ENCODE data around the gene TMCO2. TPM values are rescaled to one million over a fixed set of nuclear protein-coding genes. Genes with fewer than 3 reads are reported as not detected.
"Not testable (repeated sequence)": the region's sequence is repeated elsewhere in the genome, so short reads cannot be mapped to it uniquely, and the experiment has no call there.

The TMCO2 gene
- polyA plus RNA-seq (2013, experiment 1 of 2) = not detected
- not detected for polyA plus RNA-seq (2013, experiment 2 of 2)

DNA sequence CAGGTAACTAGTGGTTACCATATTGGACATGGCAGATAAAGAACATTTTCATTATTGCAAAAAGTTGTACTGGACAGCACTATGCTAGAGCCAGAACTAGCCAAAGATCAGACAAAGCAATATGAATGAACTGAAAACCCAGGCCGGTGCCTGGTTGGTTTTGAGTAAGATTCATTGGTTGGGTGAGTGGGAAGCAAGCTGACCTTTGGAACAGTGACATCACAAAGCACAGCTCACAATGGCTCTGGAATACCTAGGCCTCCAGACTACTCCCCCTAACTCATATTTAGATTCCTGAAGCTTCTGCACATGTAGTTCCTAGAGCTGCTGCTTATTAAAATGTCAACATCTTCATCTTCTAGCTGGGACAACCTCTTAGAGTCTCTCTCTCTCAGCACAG lies at the start of gene TMCO2:
Gene TMCO2, plus strand, starts transcription at position 283 of the 400 bp plus-strand sequence. Its CDS starts 57 bp downstream, at position 340.
- Histone ChIP-seq H3K27me3 (ENCODE audit: insufficient read depth, low read length) (no peaks in the 10 kb centered on the region), H3K27ac (ENCODE audit: low read depth, low read length) (no peak within 1 kb of the TSS), H3K4me1 (ENCODE audit: insufficient read depth, low read length) (no peaks in the 10 kb centered on the region), H3K9ac (ENCODE audit: low read depth, low read length) (no peak within 1 kb of the TSS), H3K36me3 (ENCODE audit: insufficient read depth, low read length) (no peaks in the 10 kb centered on the region), H3K4me3 (ENCODE audit: low read length) (no peak within 1 kb of the TSS), H3K9me3 (ENCODE audit: insufficient read depth, low read depth, low read length) (no peaks in the 10 kb centered on the region)
- WGBS = 90% methylated on average over 1 of the region's 1 CpG

DNA sequence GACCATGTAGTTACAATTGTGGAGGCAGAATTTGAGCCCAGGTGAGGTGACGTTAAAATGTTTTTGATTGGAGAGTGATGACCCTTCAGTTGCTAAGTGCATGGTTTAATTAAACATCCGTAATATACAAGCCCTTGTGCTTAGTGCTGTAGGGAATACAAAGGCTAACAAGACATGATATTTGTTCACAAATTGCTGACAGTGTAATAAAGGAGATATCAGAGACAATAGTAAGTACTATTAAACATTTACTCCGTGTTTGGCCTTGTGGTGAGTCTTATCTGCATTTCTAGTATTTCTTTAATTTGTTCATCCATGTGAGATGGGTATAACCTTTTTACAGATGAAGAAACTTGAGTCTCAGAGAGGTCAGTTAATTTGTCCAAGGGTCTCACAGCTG lies 48.6 kb upstream of the TMCO2 start:
- H3K9me3 ChIP-seq (ENCODE audit: insufficient read depth, low read depth, low read length) = no peaks in the 10 kb centered on the region
- no peak overlapping the region for H3K4me3 ChIP-seq (ENCODE audit: low read length)
- WGBS = 96% methylated on average over 3 of the region's 3 CpGs
- no peak overlapping the region for H3K27ac ChIP-seq (ENCODE audit: low read depth, low read length)
- peaks cover 60% of the 10 kb centered on the region for H3K36me3 ChIP-seq (ENCODE audit: insufficient read depth, low read length)
- H3K4me1 ChIP-seq (ENCODE audit: insufficient read depth, low read length) = no peaks in the 10 kb centered on the region
- no peak overlapping the region for H3K9ac ChIP-seq (ENCODE audit: low read depth, low read length)
- H3K27me3 ChIP-seq (ENCODE audit: insufficient read depth, low read length) = no peaks in the 10 kb centered on the region

DNA sequence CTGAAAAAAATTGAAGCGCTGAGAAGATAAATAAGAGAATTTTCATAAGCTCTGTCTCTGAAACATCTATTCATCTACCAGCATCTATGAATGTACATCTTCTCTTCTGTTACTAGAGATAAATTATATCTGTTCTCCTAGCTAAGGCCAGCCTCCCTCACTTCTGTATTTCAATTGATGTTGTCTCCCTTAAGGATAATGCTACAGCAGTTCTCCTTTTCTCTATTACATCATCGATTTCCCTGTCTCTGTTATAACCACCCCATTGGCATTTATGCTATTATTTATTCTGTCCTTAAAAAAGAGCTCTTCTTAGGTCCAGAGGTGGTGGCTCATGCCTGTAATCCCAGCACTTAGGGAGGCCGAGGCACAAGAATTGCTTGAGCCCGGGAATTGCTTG lies 42.9 kb upstream of the TMCO2 start:
- WGBS = 96% methylated on average over 4 of the region's 4 CpGs
- Histone ChIP-seq H3K9ac (ENCODE audit: low read depth, low read length) (no peak overlapping the region), H3K36me3 (ENCODE audit: insufficient read depth, low read length) (peaks cover 55% of the 10 kb centered on the region), H3K27ac (ENCODE audit: low read depth, low read length) (no peak overlapping the region), H3K9me3 (ENCODE audit: insufficient read depth, low read depth, low read length) (no peaks in the 10 kb centered on the region), H3K27me3 (ENCODE audit: insufficient read depth, low read length) (no peaks in the 10 kb centered on the region), H3K4me3 (ENCODE audit: low read length) (no peak overlapping the region), H3K4me1 (ENCODE audit: insufficient read depth, low read length) (no peaks in the 10 kb centered on the region)

DNA sequence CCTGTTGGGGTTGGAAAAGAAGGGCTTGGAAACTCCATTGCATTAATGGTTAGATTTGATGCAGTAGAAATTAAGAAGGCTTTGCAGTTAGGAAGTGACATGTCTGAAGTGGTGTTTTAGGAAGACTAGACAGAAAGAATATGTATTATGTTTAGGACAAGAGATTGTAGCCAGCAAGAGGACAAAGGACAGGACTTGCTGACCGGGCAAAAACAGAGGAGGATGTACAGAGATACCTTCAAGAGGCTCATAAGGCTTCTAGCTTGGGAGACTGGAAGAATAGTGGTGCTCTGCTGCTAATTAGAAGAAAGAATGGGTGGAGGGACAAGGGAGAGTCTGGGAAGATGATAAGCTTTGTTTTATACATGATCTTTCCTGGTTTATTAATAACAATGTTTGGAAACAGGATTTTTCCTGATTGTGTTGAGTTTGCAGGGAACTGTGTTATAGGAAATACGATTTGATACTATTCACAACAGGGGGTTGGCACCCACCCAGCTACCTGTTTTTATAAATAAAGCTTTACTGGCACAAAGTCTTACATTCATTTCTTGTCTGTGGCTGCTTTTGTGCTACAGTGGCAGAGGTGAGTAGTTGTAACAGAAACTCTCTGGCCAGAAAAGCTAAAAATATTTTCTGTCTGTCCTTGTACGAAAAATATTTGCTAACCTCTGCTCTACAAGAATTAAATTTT lies 37.1 kb upstream of the TMCO2 start:
- Histone ChIP-seq H3K27me3 (ENCODE audit: insufficient read depth, low read length) (no peaks in the 10 kb centered on the region), H3K4me1 (ENCODE audit: insufficient read depth, low read length) (no peaks in the 10 kb centered on the region), H3K36me3 (ENCODE audit: insufficient read depth, low read length) (peaks cover 64% of the 10 kb centered on the region), H3K9me3 (ENCODE audit: insufficient read depth, low read depth, low read length) (no peaks in the 10 kb centered on the region), H3K27ac (ENCODE audit: low read depth, low read length) (no peak overlapping the region), H3K4me3 (ENCODE audit: low read length) (no peak overlapping the region), H3K9ac (ENCODE audit: low read depth, low read length) (no peak overlapping the region)
- WGBS = 96% methylated on average over 3 of the region's 3 CpGs

DNA sequence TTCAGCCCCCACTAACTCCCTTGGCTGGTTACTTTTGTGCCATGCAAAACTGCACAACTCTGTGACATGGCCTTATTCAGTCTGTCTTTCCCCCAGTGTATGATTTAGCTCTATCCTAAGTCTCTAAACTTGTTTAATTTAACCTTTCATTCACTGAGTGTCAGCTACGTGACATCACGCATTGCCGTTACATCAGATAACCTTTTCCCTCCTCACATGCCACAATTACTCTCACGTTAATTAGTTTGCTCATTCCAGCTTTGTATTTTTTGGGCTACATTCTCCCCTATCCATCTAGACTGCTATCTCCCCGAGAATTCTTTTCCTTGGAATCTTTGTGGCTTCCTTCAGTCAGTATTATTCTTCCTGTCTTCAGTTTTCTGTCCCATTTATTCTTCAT lies 29.4 kb upstream of the TMCO2 start:
- H3K36me3 ChIP-seq (ENCODE audit: insufficient read depth, low read length) = peaks cover 26% of the 10 kb centered on the region
- H3K27ac ChIP-seq (ENCODE audit: low read depth, low read length) = no peak overlapping the region
- H3K4me1 ChIP-seq (ENCODE audit: insufficient read depth, low read length) = no peaks in the 10 kb centered on the region
- no peaks in the 10 kb centered on the region for H3K9me3 ChIP-seq (ENCODE audit: insufficient read depth, low read depth, low read length)
- WGBS = 92% methylated on average over 5 of the region's 5 CpGs
- no peaks in the 10 kb centered on the region for H3K27me3 ChIP-seq (ENCODE audit: insufficient read depth, low read length)
- no peak overlapping the region for H3K4me3 ChIP-seq (ENCODE audit: low read length)
- no peak overlapping the region for H3K9ac ChIP-seq (ENCODE audit: low read depth, low read length)

DNA sequence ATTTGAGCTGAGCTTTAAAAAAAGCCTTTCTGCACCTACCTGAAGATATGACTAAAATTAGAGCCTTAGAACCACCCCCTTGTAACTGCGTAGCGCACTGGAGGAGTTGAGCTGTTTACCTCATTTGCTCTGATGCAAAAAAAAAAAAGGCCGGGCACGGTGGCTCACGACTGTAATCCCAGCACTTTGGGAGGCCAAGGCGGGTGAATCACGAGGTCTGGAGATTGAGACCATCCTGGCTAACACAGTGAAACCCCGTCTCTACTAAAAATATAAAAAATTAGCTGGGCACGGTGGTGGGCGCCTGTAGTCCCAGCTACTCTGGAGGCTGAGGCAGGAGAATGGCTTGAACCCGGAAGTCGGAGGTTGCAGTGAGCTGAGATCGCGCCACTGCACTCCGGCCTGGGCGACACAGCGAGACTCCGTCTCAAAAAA lies 26.2 kb upstream of the TMCO2 start:
- peaks cover 23% of the 10 kb centered on the region for H3K36me3 ChIP-seq (ENCODE audit: insufficient read depth, low read length)
- H3K9ac ChIP-seq (ENCODE audit: low read depth, low read length); H3K27ac ChIP-seq (ENCODE audit: low read depth, low read length); H3K4me1 ChIP-seq (ENCODE audit: insufficient read depth, low read length); H3K4me3 ChIP-seq (ENCODE audit: low read length); H3K27me3 ChIP-seq (ENCODE audit: insufficient read depth, low read length); H3K9me3 ChIP-seq (ENCODE audit: insufficient read depth, low read depth, low read length): not testable (repeated sequence)
- 95% methylated on average over 18 of the region's 18 CpGs for WGBS

DNA sequence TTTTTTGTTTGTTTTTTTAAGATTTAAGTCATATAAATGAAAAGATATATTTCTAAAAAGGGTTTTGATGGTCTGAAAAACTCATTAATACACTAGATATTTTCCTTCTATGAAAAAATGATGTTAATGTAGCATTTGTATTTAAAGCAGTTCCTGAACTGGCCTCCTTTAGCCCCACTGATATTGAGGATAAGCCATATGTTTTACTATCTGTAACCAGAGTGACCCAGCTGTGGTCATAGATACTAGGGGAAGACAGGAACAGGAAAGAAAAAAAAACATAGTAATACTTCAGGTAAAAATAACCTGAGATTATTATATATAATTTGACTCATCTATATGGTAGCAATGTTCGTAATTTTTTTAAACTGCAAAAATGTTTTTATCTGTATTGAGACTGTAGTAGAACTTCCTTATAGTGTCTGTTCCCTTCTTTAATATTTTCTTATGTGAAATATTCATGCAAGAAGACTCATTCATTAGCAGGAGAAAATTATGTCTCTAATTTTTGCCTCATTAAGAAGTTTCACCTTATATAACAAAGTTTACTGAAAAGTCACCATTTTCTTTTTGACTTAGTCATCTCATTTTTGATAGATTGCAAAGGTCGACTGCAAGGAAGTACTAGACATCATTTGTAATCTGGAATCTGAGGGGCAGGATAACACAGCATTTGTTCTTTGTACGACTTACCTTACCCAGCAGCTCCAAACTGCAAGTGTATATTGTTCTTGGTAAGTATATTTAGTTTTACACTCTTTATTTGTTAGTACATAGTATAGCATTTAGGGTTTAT lies 25.6 kb upstream of the TMCO2 start:
- H3K4me1 ChIP-seq (ENCODE audit: insufficient read depth, low read length) = no peaks in the 10 kb centered on the region; the same call in 1 of the 2 replicates
- 89% methylated on average over 2 of the region's 3 CpGs for WGBS
- H3K9me3 ChIP-seq (ENCODE audit: insufficient read depth, low read depth, low read length) = no peaks in the 10 kb centered on the region
- no peak overlapping the region for H3K4me3 ChIP-seq (ENCODE audit: low read length)
- H3K36me3 ChIP-seq (ENCODE audit: insufficient read depth, low read length) = peaks cover 24% of the 10 kb centered on the region
- no peak overlapping the region for H3K27ac ChIP-seq (ENCODE audit: low read depth, low read length)
- H3K9ac ChIP-seq (ENCODE audit: low read depth, low read length) = no peak overlapping the region
- no peaks in the 10 kb centered on the region for H3K27me3 ChIP-seq (ENCODE audit: insufficient read depth, low read length)

DNA sequence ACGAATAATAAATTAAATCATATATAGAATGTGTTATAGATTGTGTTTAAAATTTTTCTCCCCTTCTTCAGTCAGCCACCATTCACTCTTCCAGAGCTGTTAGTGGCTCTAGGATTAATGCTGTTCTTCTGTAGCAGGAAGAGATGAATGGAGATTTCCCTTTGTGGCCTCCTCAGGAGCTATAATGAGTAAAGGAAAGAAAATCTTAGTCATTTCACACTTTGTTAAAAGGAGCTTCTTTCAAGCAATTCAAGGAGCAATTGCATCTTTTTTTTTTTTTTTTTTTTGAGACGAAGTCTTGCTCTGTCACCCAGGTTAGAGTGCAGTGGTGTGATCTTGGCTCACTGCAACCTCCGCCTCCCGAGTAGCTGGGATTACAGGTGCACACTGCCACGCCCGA lies 23.7 kb upstream of the TMCO2 start:
- Histone ChIP-seq H3K27me3 (ENCODE audit: insufficient read depth, low read length) (no peaks in the 10 kb centered on the region), H3K4me3 (ENCODE audit: low read length) (no peak overlapping the region), H3K27ac (ENCODE audit: low read depth, low read length) (no peak overlapping the region), H3K4me1 (ENCODE audit: insufficient read depth, low read length) (no peaks in the 10 kb centered on the region; the same call in 1 of the 2 replicates), H3K9me3 (ENCODE audit: insufficient read depth, low read depth, low read length) (no peaks in the 10 kb centered on the region), H3K36me3 (ENCODE audit: insufficient read depth, low read length) (peaks cover 31% of the 10 kb centered on the region), H3K9ac (ENCODE audit: low read depth, low read length) (no peak overlapping the region)
- WGBS = 97% methylated on average over 5 of the region's 6 CpGs

DNA sequence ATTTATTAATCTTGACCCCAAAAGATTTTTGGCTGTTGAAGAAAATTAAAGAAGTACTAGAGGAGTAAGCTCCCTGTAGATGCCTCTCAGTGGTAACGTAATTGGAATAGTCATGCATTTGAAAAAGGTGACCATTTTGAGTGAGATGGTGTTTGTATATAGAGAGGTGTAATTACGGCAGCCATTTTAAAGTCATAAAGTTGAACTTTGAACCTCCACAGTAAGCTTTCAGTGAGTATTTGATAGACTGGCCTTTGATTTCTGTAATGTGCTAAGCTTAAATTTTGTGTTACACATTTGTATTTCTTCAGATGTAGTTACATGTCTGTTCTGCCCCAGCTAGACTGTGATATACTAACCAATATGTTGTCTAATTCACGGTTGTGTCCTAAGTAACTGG lies 21.5 kb upstream of the TMCO2 start:
- Histone ChIP-seq H3K4me3 (ENCODE audit: low read length) (no peak overlapping the region), H3K36me3 (ENCODE audit: insufficient read depth, low read length) (peaks cover 38% of the 10 kb centered on the region)
- WGBS = 94% methylated on average over 3 of the region's 3 CpGs

DNA sequence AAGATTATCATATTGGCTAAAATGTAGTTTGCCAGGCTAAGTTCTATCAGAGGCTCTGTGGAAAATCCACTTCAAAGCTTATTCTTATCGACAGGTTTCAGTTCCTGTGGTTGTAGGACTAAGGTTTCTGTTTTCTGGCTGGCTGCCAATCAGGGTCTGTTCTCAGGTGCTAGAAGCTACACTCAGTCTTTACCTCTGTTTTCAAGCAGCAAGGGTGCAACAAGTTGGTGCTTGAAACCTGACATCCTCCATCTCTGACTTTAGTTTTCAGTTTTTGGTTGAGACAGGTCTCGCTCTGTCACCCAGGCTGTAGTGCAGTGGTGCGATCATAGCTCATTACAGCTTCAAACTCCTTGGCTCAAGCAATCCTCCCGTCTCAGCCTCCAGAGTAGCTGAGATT lies 15.3 kb upstream of the TMCO2 start:
- Histone ChIP-seq H3K9me3 (ENCODE audit: insufficient read depth, low read depth, low read length) (no peaks in the 10 kb centered on the region), H3K4me1 (ENCODE audit: insufficient read depth, low read length) (no peaks in the 10 kb centered on the region), H3K27me3 (ENCODE audit: insufficient read depth, low read length) (no peaks in the 10 kb centered on the region), H3K36me3 (ENCODE audit: insufficient read depth, low read length) (peaks cover 65% of the 10 kb centered on the region), H3K9ac (ENCODE audit: low read depth, low read length) (no peak overlapping the region), H3K27ac (ENCODE audit: low read depth, low read length) (no peak overlapping the region), H3K4me3 (ENCODE audit: low read length) (no peak overlapping the region)
- 95% methylated on average over 4 of the region's 4 CpGs for WGBS

More for the DNA sequence above, 21.5 kb upstream of the TMCO2 start:
- Histone ChIP-seq H3K4me1 (ENCODE audit: insufficient read depth, low read length) (no peaks in the 10 kb centered on the region; the same call in 1 of the 2 replicates), H3K27me3 (ENCODE audit: insufficient read depth, low read length) (no peaks in the 10 kb centered on the region), H3K27ac (ENCODE audit: low read depth, low read length) (no peak overlapping the region), H3K9me3 (ENCODE audit: insufficient read depth, low read depth, low read length) (no peaks in the 10 kb centered on the region), H3K9ac (ENCODE audit: low read depth, low read length) (no peak overlapping the region)

DNA sequence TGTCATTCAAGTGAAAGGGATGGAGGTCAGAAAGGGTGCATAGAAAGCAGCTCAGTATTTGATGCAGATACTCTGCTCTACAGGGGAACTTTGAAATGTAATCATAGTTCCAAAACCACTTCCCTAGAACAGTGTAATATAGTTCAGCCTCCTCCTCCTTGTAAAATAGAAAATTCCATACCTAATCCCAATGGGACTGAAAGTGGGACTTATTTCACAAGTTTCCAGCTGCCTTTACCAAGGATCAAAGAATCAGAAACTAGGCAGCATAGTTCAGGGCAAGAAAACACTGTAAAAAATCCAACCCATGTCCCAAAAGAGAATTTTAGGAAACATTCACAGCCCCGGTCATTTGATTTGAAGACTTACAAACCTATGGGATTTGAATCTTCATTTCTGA lies 8.1 kb upstream of the TMCO2 start:
- no peak overlapping the region for H3K27ac ChIP-seq (ENCODE audit: low read depth, low read length)
- H3K27me3 ChIP-seq (ENCODE audit: insufficient read depth, low read length) = no peaks in the 10 kb centered on the region
- no peaks in the 10 kb centered on the region for H3K9me3 ChIP-seq (ENCODE audit: insufficient read depth, low read depth, low read length)
- no peak overlapping the region for H3K4me3 ChIP-seq (ENCODE audit: low read length)
- WGBS = 92% methylated on average over 1 of the region's 1 CpG
- no peaks in the 10 kb centered on the region for H3K4me1 ChIP-seq (ENCODE audit: insufficient read depth, low read length)
- H3K36me3 ChIP-seq (ENCODE audit: insufficient read depth, low read length) = peaks cover 52% of the 10 kb centered on the region
- H3K9ac ChIP-seq (ENCODE audit: low read depth, low read length) = no peak overlapping the region
